Fibroblast of lung (primary cell): ENCODE measurements around the gene UPK3A.

Experiments
- CTCF ChIP-seq, 2 donors: IDR thresholded peaks in 1 of 2; conservative IDR thresholded peaks in 1 of 2; 1 replicate in 1 of 2; 2 replicates in 1 of 2; pipeline ENCODE4 v1.5.1; 2011 to 2012; ENCODE audit warnings: low read length in 2 of 2, control low read depth in 1 of 2, inconsistent platforms in 1 of 2, low read depth in 1 of 2, mild to moderate bottlenecking in 1 of 2
- EZH2 ChIP-seq: IDR thresholded peaks from 2 replicates; pipeline ENCODE4 v1.5.1; 2012; ENCODE audit warnings: low read length, control low read depth, mild to moderate bottlenecking; ENCODE audit errors: missing control alignments

GRCh38 chr22:45271667-45272201, 13.0 kb upstream of the UPK3A start:
- no peak for TF ChIP-seq CTCF (conservative IDR thresholded peaks at IDR 0.05 in 1 of 2, IDR thresholded peaks at IDR 0.05 in 1 of 2; ENCODE audit: low read depth in 1 of 2, low read length in 2 of 2)
- TF ChIP-seq EZH2 = no peak
